Nephron progenitor cell (in vitro differentiated cells): Measurements from ENCODE around the gene MAP7D1.
"Not testable (repeated sequence)": the region's sequence is repeated elsewhere in the genome, so short reads cannot be mapped to it uniquely, and the experiment has no call there.

ENCODE experiments used
- DNase-seq: peaks from one replicate; pipeline ENCODE4 v3.0.0; 2021
- H3K27ac Mint-ChIP-seq: 2 replicates; pipeline ENCODE4 v1.8.0; 2021; ENCODE audit warnings: mild to moderate bottlenecking, moderate library complexity, mixed read lengths
- H3K27me3 Mint-ChIP-seq: 2 replicates; pipeline ENCODE4 v1.8.0; 2021; ENCODE audit warnings: mild to moderate bottlenecking, low read depth, mixed read lengths; ENCODE audit not compliant: poor library complexity
- H3K36me3 Mint-ChIP-seq: 2 replicates; pipeline ENCODE4 v1.8.0; 2021; ENCODE audit warnings: low read depth, mixed read lengths
- H3K4me1 Mint-ChIP-seq: 2 replicates; pipeline ENCODE4 v1.8.0; 2021; ENCODE audit warnings: mixed read lengths
- H3K4me3 Mint-ChIP-seq: 2 replicates; pipeline ENCODE4 v1.8.0; 2021; ENCODE audit warnings: mild to moderate bottlenecking, moderate library complexity, mixed read lengths
- H3K9me3 Mint-ChIP-seq: 2 replicates; pipeline ENCODE4 v1.8.0; 2021; ENCODE audit warnings: mild to moderate bottlenecking, moderate library complexity, mixed read lengths
- TF ChIP-seq, protein P1 (sequence below): fragments of 200-600 bp; sonication (generic); IDR thresholded peaks from 2 replicates; pipeline ENCODE4 v1.5.0; 2021; ENCODE audit warnings: antibody characterized with exemption

The MAP7D1 gene

DNA sequence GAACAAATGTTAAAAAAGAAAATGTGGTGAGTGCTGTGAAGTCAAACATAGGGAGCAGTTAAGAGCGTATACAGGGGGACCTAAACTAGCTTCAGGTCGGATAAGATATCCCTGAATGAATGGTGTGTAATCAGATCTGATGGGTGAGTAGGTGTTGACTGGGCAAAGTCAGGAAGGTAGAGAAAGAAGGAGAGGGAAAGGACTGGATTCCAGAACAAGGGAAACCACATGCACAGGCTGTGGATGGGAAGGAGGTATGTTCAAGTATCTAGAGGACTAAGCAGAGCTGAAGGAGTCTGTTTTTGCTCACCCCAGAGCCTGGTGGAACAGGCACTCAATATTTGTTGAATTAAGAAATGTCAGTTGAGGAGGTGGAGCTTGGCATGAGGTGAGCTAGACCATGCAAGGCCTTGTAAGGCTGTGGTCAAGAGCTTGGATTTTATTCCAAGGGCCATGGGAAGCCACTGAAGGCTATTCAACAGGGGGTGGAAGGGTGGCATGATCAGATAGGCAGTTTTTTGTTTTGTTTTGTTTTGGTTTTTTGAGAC, 27.4 kb downstream of the MAP7D1 start:
- Mint-ChIP-seq H3K36me3 (peaks cover 41% of the 10 kb centered on the region), H3K9me3 (no peaks in the 10 kb centered on the region), H3K27ac (peak overlapping the region; percentile 26), H3K27me3 (peaks cover 12% of the 10 kb centered on the region), H3K4me1 (peaks cover 35% of the 10 kb centered on the region), H3K4me3 (no peak overlapping the region)
- TF ChIP-seq, protein P1, sequence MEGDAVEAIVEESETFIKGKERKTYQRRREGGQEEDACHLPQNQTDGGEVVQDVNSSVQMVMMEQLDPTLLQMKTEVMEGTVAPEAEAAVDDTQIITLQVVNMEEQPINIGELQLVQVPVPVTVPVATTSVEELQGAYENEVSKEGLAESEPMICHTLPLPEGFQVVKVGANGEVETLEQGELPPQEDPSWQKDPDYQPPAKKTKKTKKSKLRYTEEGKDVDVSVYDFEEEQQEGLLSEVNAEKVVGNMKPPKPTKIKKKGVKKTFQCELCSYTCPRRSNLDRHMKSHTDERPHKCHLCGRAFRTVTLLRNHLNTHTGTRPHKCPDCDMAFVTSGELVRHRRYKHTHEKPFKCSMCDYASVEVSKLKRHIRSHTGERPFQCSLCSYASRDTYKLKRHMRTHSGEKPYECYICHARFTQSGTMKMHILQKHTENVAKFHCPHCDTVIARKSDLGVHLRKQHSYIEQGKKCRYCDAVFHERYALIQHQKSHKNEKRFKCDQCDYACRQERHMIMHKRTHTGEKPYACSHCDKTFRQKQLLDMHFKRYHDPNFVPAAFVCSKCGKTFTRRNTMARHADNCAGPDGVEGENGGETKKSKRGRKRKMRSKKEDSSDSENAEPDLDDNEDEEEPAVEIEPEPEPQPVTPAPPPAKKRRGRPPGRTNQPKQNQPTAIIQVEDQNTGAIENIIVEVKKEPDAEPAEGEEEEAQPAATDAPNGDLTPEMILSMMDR, result no peak
- no peak for DNase-seq

DNA sequence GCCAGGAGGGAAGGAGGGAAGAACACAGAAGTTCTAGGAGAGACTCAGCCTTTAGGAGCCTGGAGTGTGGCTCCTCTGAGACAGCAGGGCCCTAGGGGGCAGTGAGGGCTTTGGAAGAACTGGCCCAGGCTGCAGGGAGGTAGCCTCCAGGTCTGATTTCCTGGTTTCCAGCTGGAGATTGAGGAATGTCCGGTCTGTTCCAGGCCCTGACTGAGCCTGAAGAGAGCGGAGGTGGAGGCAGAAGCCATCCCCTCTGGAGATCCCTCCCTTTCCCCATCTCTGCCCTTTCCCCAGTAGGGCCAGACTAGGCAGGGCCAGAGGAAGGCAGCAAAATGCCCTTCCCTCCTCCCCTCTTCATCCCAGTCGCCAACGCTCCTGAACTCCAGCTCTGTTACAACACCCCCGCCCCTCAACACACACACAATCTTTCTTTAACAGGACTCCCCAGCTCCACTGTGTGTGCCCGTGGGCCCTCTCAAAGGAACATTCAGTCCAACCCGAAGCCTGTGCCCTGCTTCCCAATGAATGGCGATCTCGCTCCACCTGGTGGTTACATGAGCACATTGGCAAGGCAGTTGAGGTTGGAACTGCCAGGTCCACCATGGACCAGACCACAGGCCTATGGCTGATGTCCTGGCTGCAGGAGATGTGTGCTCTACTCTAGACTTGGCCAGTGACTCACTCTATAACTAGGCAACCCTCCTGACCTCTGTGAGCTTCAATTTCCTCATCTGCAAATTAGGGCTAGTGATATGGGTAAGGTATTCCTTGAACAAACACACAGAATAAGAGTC, 32.0 kb downstream of the MAP7D1 start:
- peak; percentile 73 for DNase-seq
- Mint-ChIP-seq H3K27ac (peak overlapping the region; percentile 97), H3K9me3 (no peaks in the 10 kb centered on the region), H3K27me3 (peaks cover 12% of the 10 kb centered on the region), H3K4me3 (peak overlapping the region; percentile 2), H3K36me3 (peaks cover 11% of the 10 kb centered on the region), H3K4me1 (peaks cover 21% of the 10 kb centered on the region)
- TF ChIP-seq, protein P1, result peak; percentile 67

DNA sequence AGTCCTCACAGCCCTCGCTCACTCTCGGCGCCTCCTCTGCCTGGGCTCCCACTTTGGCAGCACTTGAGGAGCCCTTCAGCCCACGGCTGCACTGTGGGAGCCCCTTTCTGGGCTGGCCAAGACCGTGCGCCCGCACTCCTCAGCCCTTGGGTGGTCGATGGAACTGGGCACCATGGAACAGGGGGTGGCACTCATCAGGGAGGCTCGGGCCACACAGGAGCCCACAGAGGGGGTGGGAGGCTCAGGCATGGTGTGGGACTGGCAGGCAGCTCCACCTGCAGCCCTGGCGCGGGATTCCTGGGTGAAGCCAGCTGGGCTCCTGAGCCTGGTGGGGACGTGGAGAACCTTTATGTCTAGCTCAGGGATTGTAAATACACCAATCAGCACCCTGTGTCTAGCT, 40.8 kb downstream of the MAP7D1 start:
- H3K27ac Mint-ChIP-seq, H3K9me3 Mint-ChIP-seq, DNase-seq: not testable (repeated sequence)

DNA sequence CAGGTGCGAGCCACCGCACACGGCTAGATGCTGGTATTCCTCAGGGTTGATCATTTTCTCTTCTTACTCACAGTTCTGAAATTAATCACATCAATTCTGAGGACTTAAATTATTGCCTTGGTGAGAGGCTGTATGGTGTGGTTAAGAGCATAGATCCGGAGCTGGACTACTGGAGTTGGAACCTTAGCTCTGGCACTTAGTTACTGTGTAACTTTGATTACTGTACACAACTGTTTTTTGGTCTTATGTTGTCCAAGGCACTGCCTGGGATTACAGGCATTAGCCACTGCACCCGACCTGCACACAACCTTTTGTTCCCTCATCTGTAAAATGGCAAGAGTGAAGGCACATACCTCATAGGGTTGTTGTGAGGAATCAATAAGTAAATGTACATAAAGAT, 42.7 kb downstream of the MAP7D1 start:
- TF ChIP-seq, protein P1, result no peak
- Mint-ChIP-seq H3K4me1 (peaks cover 13% of the 10 kb centered on the region), H3K9me3 (no peaks in the 10 kb centered on the region), H3K4me3 (no peak overlapping the region), H3K27ac (no peak overlapping the region), H3K27me3 (peaks cover 12% of the 10 kb centered on the region), H3K36me3 (peaks cover 8% of the 10 kb centered on the region)
- no peak for DNase-seq

More for the DNA sequence above, 40.8 kb downstream of the MAP7D1 start:
- not testable (repeated sequence) for H3K4me1 Mint-ChIP-seq, H3K36me3 Mint-ChIP-seq, H3K4me3 Mint-ChIP-seq
- H3K27me3 Mint-ChIP-seq, result peaks cover 12% of the 10 kb centered on the region

DNA sequence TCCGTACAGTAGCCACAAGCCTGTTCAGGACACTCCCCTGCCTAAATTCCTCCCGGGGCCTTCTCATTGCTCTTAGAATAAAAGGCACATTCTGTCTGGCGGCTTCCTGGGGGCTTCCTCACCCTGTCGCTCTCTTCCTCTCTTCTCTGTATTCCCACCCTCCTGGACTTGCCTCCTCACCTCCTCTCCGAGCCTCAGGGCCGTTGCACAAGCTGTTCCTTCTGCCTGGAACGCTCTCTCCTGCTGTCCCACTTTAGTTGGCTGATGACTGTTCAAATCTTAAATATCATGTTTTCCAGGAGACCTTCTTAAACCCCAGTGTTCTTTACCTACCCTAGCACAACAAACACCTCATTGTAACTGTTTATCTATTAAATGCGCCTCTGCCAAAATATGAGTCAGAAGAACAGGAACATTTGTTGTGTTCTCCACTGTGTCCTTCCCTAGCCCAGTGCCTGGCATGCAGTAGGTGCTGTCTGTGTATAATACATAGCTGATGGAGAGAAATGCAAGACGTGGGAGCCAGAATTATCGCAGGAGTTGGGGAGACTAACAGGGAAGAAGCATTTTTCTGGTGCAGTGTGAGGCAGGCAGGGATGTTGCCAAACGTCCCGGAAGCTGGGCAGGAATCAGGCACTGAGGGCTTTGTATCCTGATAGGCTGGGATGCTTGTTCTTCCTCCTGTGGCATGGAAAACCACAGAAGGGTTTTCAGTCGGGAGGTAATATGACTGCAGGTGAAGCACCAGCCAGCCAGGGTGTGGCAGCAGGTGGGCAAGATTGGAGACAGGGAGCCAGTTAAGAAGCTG, 44.2 kb downstream of the MAP7D1 start:
- TF ChIP-seq, protein P1, result no peak
- Mint-ChIP-seq H3K27me3 (peaks cover 12% of the 10 kb centered on the region), H3K27ac (peak overlapping the region; percentile 20), H3K4me1 (peaks cover 23% of the 10 kb centered on the region), H3K4me3 (no peak overlapping the region), H3K36me3 (peaks cover 8% of the 10 kb centered on the region), H3K9me3 (no peaks in the 10 kb centered on the region)
- DNase-seq, result no peak

DNA sequence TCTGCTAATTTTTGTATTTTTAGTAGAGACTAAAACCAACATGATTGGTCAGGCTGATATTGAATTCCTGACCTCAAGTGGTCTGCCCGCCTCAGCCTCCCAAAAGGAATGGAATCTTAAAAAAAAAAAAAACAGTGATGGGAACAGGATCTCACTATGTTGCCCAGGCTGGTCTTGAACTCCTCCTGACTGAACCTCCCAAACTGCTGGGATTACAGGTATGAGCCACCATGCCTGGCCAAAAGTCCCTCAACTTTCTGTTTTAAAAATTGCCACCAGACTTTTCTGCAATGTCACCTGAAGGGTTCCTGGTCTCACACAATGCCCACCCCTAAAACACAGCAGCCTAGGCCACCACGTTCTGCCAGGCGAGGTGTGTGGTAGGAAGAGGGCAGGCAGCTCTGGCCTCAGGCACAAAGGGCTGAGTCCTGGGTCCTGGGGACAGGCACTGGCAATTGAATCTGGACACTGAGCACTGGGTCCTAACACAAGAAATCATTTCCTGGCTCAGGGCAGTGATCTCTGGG, 47.1 kb downstream of the MAP7D1 start:
- DNase-seq, result no peak
- Mint-ChIP-seq H3K27me3 (peaks cover 12% of the 10 kb centered on the region), H3K27ac (peak overlapping the region; percentile 99), H3K4me1 (peaks cover 23% of the 10 kb centered on the region), H3K9me3 (no peaks in the 10 kb centered on the region), H3K36me3 (no peaks in the 10 kb centered on the region), H3K4me3 (no peak overlapping the region)
- TF ChIP-seq, protein P1, result no peak
